Islet of Langerhans (tissue), 1 donor: ENCODE measurements around the gene GMDS.

Source experiments
- FAIRE-seq: peaks from one replicate; lab custom pipeline; 2011; peaks lifted over from hg19 to GRCh38; lab: Jason Lieb, UNC

The GMDS gene

GRCh38 chr6:2245103-2245876 is at the start of gene GMDS:
Gene GMDS (minus strand): TSS chr6:2245605.
- no peak for FAIRE-seq

GRCh38 chr6:2285510-2285909 is 40.1 kb upstream of the GMDS start:
- peak; percentile 27 for FAIRE-seq

- no peak for FAIRE-seq
Observed at GRCh38 chr6:2275892-2276242, 30.5 kb upstream of the GMDS start.

- no peak for FAIRE-seq
Observed at GRCh38 chr6:2274981-2275891, 29.8 kb upstream of the GMDS start.

- FAIRE-seq = no peak
Observed at GRCh38 chr6:2272696-2273095, 27.3 kb upstream of the GMDS start.

GRCh38 chr6:2270054-2270453 is 24.6 kb upstream of the GMDS start:
- FAIRE-seq = no peak

GRCh38 chr6:2266841-2267240 is 21.4 kb upstream of the GMDS start:
- FAIRE-seq = no peak

GRCh38 chr6:2266031-2266795 is 20.8 kb upstream of the GMDS start:
- peak; percentile 74 for FAIRE-seq

GRCh38 chr6:2264932-2265331 is 19.5 kb upstream of the GMDS start:
- no peak for FAIRE-seq

GRCh38 chr6:2263896-2264295 is 18.5 kb upstream of the GMDS start:
- FAIRE-seq = no peak

- FAIRE-seq = no peak
Observed at GRCh38 chr6:2259574-2259973, 14.2 kb upstream of the GMDS start.

GRCh38 chr6:2259002-2259494 is 13.6 kb upstream of the GMDS start:
- no peak for FAIRE-seq

- FAIRE-seq = no peak
Observed at GRCh38 chr6:2258112-2258511, 12.7 kb upstream of the GMDS start.

GRCh38 chr6:2257363-2257762 is 12.0 kb upstream of the GMDS start:
- no peak for FAIRE-seq

- no peak for FAIRE-seq
Observed at GRCh38 chr6:2254747-2255146, 9.3 kb upstream of the GMDS start.

- no peak for FAIRE-seq
Observed at GRCh38 chr6:2249126-2249525, 3.7 kb upstream of the GMDS start.

GRCh38 chr6:2247664-2248063 is 2.3 kb upstream of the GMDS start:
- FAIRE-seq = no peak

GRCh38 chr6:2245877-2246863 is 765 bp upstream of the GMDS start:
- peak; percentile 51 for FAIRE-seq

GRCh38 chr6:2244261-2245102 is 923 bp downstream of the GMDS start:
- no peak for FAIRE-seq

- no peak for FAIRE-seq
Observed at GRCh38 chr6:2242311-2242710, 3.1 kb downstream of the GMDS start.
